HFFc6 (cell line): ENCODE data around the gene MYOD1. TPM values are rescaled to one million over a fixed set of nuclear protein-coding genes. Genes with fewer than 3 reads are reported as not detected.

ENCODE experiments used
- DNase-seq: peaks from one replicate; pipeline ENCODE4 v3.0.0-alpha.2; 2018
- H3K27ac Mint-ChIP-seq: 2 replicates; pipeline ENCODE4 v1.8.0; 2020; ENCODE audit warnings: mild to moderate bottlenecking, mixed read lengths
- H3K27me3 Mint-ChIP-seq: 2 replicates; pipeline ENCODE4 v1.8.0; 2021; ENCODE audit warnings: mild to moderate bottlenecking, moderate library complexity, mixed read lengths; ENCODE audit not compliant: insufficient read depth
- H3K36me3 Mint-ChIP-seq: 2 replicates; pipeline ENCODE4 v1.8.0; 2021; ENCODE audit warnings: low read depth, mixed read lengths
- H3K4me1 Mint-ChIP-seq: 2 replicates; pipeline ENCODE4 v1.8.0; 2020; ENCODE audit warnings: low read depth, mixed read lengths
- H3K4me3 Mint-ChIP-seq: 2 replicates; pipeline ENCODE4 v1.8.0; 2020; ENCODE audit warnings: mild to moderate bottlenecking, moderate library complexity, mixed read lengths
- H3K9me3 Mint-ChIP-seq: 2 replicates; pipeline ENCODE4 v1.8.0; 2020; ENCODE audit warnings: mild to moderate bottlenecking, mixed read lengths
- CTCF ChIP-seq: fragments of 200-600 bp; sonication (generic); IDR thresholded peaks from 2 replicates; pipeline ENCODE4 v1.5.0; 2021; ENCODE audit warnings: antibody characterized with exemption, mild to moderate bottlenecking
- total RNA-seq, 6 experiments: library from RNA; stranded (reverse); fragmentation: NEBNext Ultra II Directional; extraction: Animal tissue kit (Norgen Biotek cat#: 25700); gene quantifications; 2 replicates in 1 of 6; 3 replicates in 5 of 6; pipeline ENCODE4 v1.2.3, GENCODE V29; 2021

Gene MYOD1
- total RNA-seq, 6 experiments from 2014 or later, result not detected

- no peak for TF ChIP-seq CTCF
- Mint-ChIP-seq H3K27ac (no peak overlapping the region), H3K4me1 (no peaks in the 10 kb centered on the region), H3K4me3 (no peak overlapping the region), H3K27me3 (peaks cover 21% of the 10 kb centered on the region), H3K36me3 (no peaks in the 10 kb centered on the region), H3K9me3 (peaks cover 3% of the 10 kb centered on the region)
- no peak for DNase-seq
These were observed 11.5 kb upstream of the MYOD1 start for GRCh38 chr11:17707830-17708229.

DNA sequence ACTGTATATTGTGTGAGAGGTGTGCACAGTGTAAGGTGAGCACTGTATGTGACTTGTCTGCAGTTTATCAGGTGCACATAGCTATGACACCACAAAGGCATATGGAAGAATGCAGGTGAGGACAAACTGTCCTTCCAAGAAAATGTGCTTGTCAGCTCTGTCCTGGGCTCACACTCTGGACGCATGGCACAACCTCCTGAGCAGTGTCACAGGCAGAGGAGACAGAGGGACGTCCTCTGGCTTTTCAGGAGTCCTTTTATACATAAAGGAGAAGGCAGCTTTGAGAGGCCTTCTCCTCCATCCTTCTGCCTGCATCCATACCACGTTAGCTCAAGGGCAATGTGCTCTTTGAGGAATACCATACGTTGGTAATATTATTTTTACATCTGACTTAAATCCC, 7.5 kb upstream of the MYOD1 start:
- H3K9me3 Mint-ChIP-seq, result no peaks in the 10 kb centered on the region
- H3K4me3 Mint-ChIP-seq, result no peak overlapping the region
- H3K27ac Mint-ChIP-seq, result no peak overlapping the region
- peaks cover 15% of the 10 kb centered on the region for H3K27me3 Mint-ChIP-seq
- TF ChIP-seq CTCF, result no peak
- no peak for DNase-seq
- H3K4me1 Mint-ChIP-seq, result no peaks in the 10 kb centered on the region
- no peaks in the 10 kb centered on the region for H3K36me3 Mint-ChIP-seq

GRCh38 chr11:17713851-17714250, 5.5 kb upstream of the MYOD1 start:
- no peak for DNase-seq
- TF ChIP-seq CTCF, result no peak
- H3K4me1 Mint-ChIP-seq, result no peaks in the 10 kb centered on the region
- no peaks in the 10 kb centered on the region for H3K9me3 Mint-ChIP-seq
- H3K27ac Mint-ChIP-seq, result no peak overlapping the region
- no peaks in the 10 kb centered on the region for H3K36me3 Mint-ChIP-seq
- H3K4me3 Mint-ChIP-seq, result no peak overlapping the region
- peaks cover 22% of the 10 kb centered on the region for H3K27me3 Mint-ChIP-seq

- no peak overlapping the region for H3K27ac Mint-ChIP-seq
- no peak overlapping the region for H3K4me3 Mint-ChIP-seq
- no peak for DNase-seq
- no peaks in the 10 kb centered on the region for H3K9me3 Mint-ChIP-seq
- H3K36me3 Mint-ChIP-seq, result no peaks in the 10 kb centered on the region
- H3K4me1 Mint-ChIP-seq, result no peaks in the 10 kb centered on the region
- H3K27me3 Mint-ChIP-seq, result peaks cover 20% of the 10 kb centered on the region
- no peak for TF ChIP-seq CTCF
These were observed 5.0 kb upstream of the MYOD1 start for GRCh38 chr11:17714356-17714854.

- DNase-seq, result no peak
These were observed 4.5 kb upstream of the MYOD1 start for GRCh38 chr11:17714870-17715269.

More at GRCh38 chr11:17714870-17715269, 4.5 kb upstream of the MYOD1 start:
- Mint-ChIP-seq H3K36me3 (no peaks in the 10 kb centered on the region), H3K4me3 (no peak overlapping the region), H3K27me3 (peaks cover 18% of the 10 kb centered on the region), H3K27ac (no peak overlapping the region), H3K4me1 (no peaks in the 10 kb centered on the region), H3K9me3 (no peaks in the 10 kb centered on the region)
- TF ChIP-seq CTCF, result no peak
